Keratinocyte (primary cell): ENCODE results near the gene SCGB1D1. TPM values are rescaled to one million over a fixed set of nuclear protein-coding genes. Genes with fewer than 3 reads are reported as not detected.

Source experiments
- DNase-seq: peaks from one replicate; pipeline ENCODE4 v3.0.0-alpha.2; 2011; ENCODE audit warnings: low read depth, missing footprints, low spot score
- FAIRE-seq: peaks from 2 replicates; lab custom pipeline; 2011; peaks lifted over from hg19 to GRCh38; lab: Jason Lieb, UNC
- H2AFZ ChIP-seq: 2 replicates; pipeline ENCODE4 v1.6.0; 2012; ENCODE audit warnings: low read length, control low read depth, inconsistent platforms; ENCODE audit not compliant: control insufficient read depth
- H3K27ac ChIP-seq: 2 replicates; pipeline ENCODE4 v1.5.1; 2011; ENCODE audit warnings: low read length; ENCODE audit not compliant: control insufficient read depth, insufficient read depth
- H3K27me3 ChIP-seq: 3 replicates; pipeline ENCODE4 v1.6.0; 2011; ENCODE audit warnings: low read length; ENCODE audit not compliant: control insufficient read depth, insufficient read depth; ENCODE audit errors: extremely low read depth
- H3K36me3 ChIP-seq, 2 experiments: 2 replicates in 1 of 2; 3 replicates in 1 of 2; pipeline ENCODE4 v1.5.1; 2011; ENCODE audit warnings: low read length in 2 of 2, mild to moderate bottlenecking in 1 of 2; ENCODE audit not compliant: control insufficient read depth in 2 of 2, insufficient read depth in 2 of 2; ENCODE audit errors: extremely low read depth in 1 of 2
- H3K4me1 ChIP-seq: 3 replicates; pipeline ENCODE4 v1.5.1; 2011; ENCODE audit warnings: low read length; ENCODE audit not compliant: control insufficient read depth, insufficient read depth; ENCODE audit errors: extremely low read depth
- H3K4me2 ChIP-seq: 3 replicates; pipeline ENCODE4 v1.6.0; 2011; ENCODE audit warnings: low read depth, low read length; ENCODE audit not compliant: control insufficient read depth, insufficient read depth; ENCODE audit errors: extremely low read depth
- H3K4me3 ChIP-seq, 3 experiments: fragments of 200-600 bp in 1 of 3; sonication (generic) in 1 of 3; 2 replicates in 2 of 3; 3 replicates in 1 of 3; pipeline ENCODE4 v1.5.1; 2011 to 2016; ENCODE audit warnings: low read length in 3 of 3, mild to moderate bottlenecking in 3 of 3, control low read depth in 2 of 3, inconsistent platforms in 1 of 3, low read depth in 1 of 3, mixed read lengths in 1 of 3, mixed run types in 1 of 3, moderate library complexity in 1 of 3; ENCODE audit not compliant: control insufficient read depth in 2 of 3, insufficient read depth in 2 of 3; ENCODE audit errors: extremely low read depth in 1 of 3
- H3K79me2 ChIP-seq: 2 replicates; pipeline ENCODE4 v1.6.0; 2012; ENCODE audit warnings: low read length; ENCODE audit not compliant: control insufficient read depth, insufficient read depth
- H3K9ac ChIP-seq: 3 replicates; pipeline ENCODE4 v1.6.0; 2011; ENCODE audit warnings: low read length; ENCODE audit not compliant: control insufficient read depth, insufficient read depth; ENCODE audit errors: extremely low read depth
- H3K9me1 ChIP-seq: 3 replicates; pipeline ENCODE4 v1.6.0; 2011; ENCODE audit warnings: low read length; ENCODE audit not compliant: control insufficient read depth, insufficient read depth; ENCODE audit errors: extremely low read depth
- H3K9me3 ChIP-seq: 2 replicates; pipeline ENCODE4 v1.5.1; 2012; ENCODE audit warnings: low read depth, low read length; ENCODE audit not compliant: control insufficient read depth
- H4K20me1 ChIP-seq: 3 replicates; pipeline ENCODE4 v1.6.0; 2011; ENCODE audit warnings: low read length; ENCODE audit not compliant: control insufficient read depth, insufficient read depth; ENCODE audit errors: extremely low read depth
- CTCF ChIP-seq, 3 experiments: IDR thresholded peaks in 1 of 3; conservative IDR thresholded peaks in 1 of 3; optimal IDR thresholded peaks in 1 of 3; 2 replicates in 2 of 3; 3 replicates in 1 of 3; pipeline versions ENCODE3 to v1.5.1; 2011; ENCODE audit warnings: low read length in 3 of 3, mild to moderate bottlenecking in 3 of 3, moderate library complexity in 2 of 3, control low read depth in 1 of 3, inconsistent platforms in 1 of 3; ENCODE audit not compliant: insufficient read depth in 2 of 3; ENCODE audit errors: extremely low read depth in 1 of 3
- EZH2 ChIP-seq: IDR thresholded peaks from one replicate; pipeline ENCODE4 v1.6.1; 2012; ENCODE audit warnings: inconsistent platforms, mild to moderate bottlenecking, low read length, moderate library complexity
- dilution Hi-C: fragments of 300-500 bp; cut with MboI; formaldehyde crosslinking; loops from one replicate; pipeline ENCODE4 v1.7.0; 2020; ENCODE audit warnings: low sequenced_read_pairs; ENCODE audit not compliant: extremely low pct_ligation_motif_present
- polyA plus RNA-seq, 5 experiments: library from polyadenylated mRNA; depleted of rRNA in 3 of 5; stranded (reverse) in 3 of 5; stranded (forward) in 1 of 5; unstranded in 1 of 5; fragments of >200 nt; gene quantifications; 1 replicate in 1 of 5; 2 replicates in 3 of 5; 3 replicates in 1 of 5; pipeline versions ENCODE4 v1.2.1 to v1.2.3, GENCODE V29; 2011 to 2012; ENCODE audit warnings: missing spikeins in 2 of 5, low read depth in 1 of 5, low replicate concordance in 1 of 5

SCGB1D1 gene
- polyA plus RNA-seq, 1 donor (not counting 4 experiments of a cell fraction or from before 2014, with no cell fraction given), result not detected

- H3K27ac ChIP-seq, result no peak overlapping the region
- no peaks in the 10 kb centered on the region for H3K9me1 ChIP-seq
- H2AFZ ChIP-seq, result no peak overlapping the region
- H3K27me3 ChIP-seq, result no peaks in the 10 kb centered on the region
- H3K36me3 ChIP-seq, result peaks cover 21 to 32% of the 10 kb centered on the region in 2 experiments
- FAIRE-seq (no peak), DNase-seq (no peak)
- H3K4me1 ChIP-seq, result peaks cover 6% of the 10 kb centered on the region
- H3K4me3 ChIP-seq, result no peak overlapping the region
- H3K9me3 ChIP-seq, result no peaks in the 10 kb centered on the region
- no peaks in the 10 kb centered on the region for H4K20me1 ChIP-seq
- no peaks in the 10 kb centered on the region for H3K79me2 ChIP-seq
- dilution Hi-C loops, result no loop called here
- no peak for TF ChIP-seq CTCF (optimal IDR thresholded peaks at IDR 0.05 in 1 of 3, IDR thresholded peaks at IDR 0.05 in 1 of 3, conservative IDR thresholded peaks at IDR 0.05 in 1 of 3; ENCODE audit: extremely low read depth in 1 of 3, insufficient read depth in 2 of 3, low read length in 3 of 3)
- TF ChIP-seq EZH2, result no peak
- no peak overlapping the region for H3K9ac ChIP-seq
- H3K4me2 ChIP-seq, result no peak overlapping the region
Observed at GRCh38 chr11:62149986-62150886, 39.8 kb upstream of the SCGB1D1 start.

- Histone ChIP-seq H3K27me3 (no peaks in the 10 kb centered on the region), H3K36me3 (peaks cover 20 to 27% of the 10 kb centered on the region in 2 experiments), H3K9me3 (no peaks in the 10 kb centered on the region), H3K4me3 (no peak overlapping the region), H3K9ac (no peak overlapping the region), H3K79me2 (no peaks in the 10 kb centered on the region), H3K9me1 (no peaks in the 10 kb centered on the region), H3K4me2 (no peak overlapping the region), H4K20me1 (no peaks in the 10 kb centered on the region), H3K27ac (no peak overlapping the region), H2AFZ (no peak overlapping the region), H3K4me1 (peaks cover 6% of the 10 kb centered on the region)
- FAIRE-seq (no peak), DNase-seq (no peak)
- dilution Hi-C loops, result no loop called here
- TF ChIP-seq EZH2, result no peak
- no peak for TF ChIP-seq CTCF (optimal IDR thresholded peaks at IDR 0.05 in 1 of 3, IDR thresholded peaks at IDR 0.05 in 1 of 3, conservative IDR thresholded peaks at IDR 0.05 in 1 of 3; ENCODE audit: extremely low read depth in 1 of 3, insufficient read depth in 2 of 3, low read length in 3 of 3)
Observed at GRCh38 chr11:62150887-62151736, 38.9 kb upstream of the SCGB1D1 start.
